Activated naive CD4-positive, alpha-beta T cell (primary cell): Measurements from ENCODE around the gene MUC21.

Experiments used
- DNase-seq, 4 experiments: peaks; one replicate each; lab custom pipeline; 2025; lab: John Stamatoyannopoulos, UW

The MUC21 gene

GRCh38 chr6:30983439-30983838, at the start of gene MUC21:
MUC21 (plus strand) TSS chr6:30983718; CDS start chr6:30983959, 241 bp downstream.
- no peak for DNase-seq

GRCh38 chr6:30935018-30935417, 48.5 kb upstream of the MUC21 start:
- DNase-seq, result no peak

- DNase-seq, result no peak
These were observed 46.3 kb upstream of the MUC21 start for GRCh38 chr6:30937265-30937664.

- no peak for DNase-seq
These were observed 44.8 kb upstream of the MUC21 start for GRCh38 chr6:30938730-30939129.

GRCh38 chr6:30939473-30939872, 44.0 kb upstream of the MUC21 start:
- no peak for DNase-seq

- DNase-seq, result no peak
These were observed 43.0 kb upstream of the MUC21 start, which contains the start of gene MUCL3 for GRCh38 chr6:30940361-30940986. MUCL3 (plus strand) TSS chr6:30940973; CDS start chr6:30941000, 27 bp downstream.

GRCh38 chr6:30942338-30943060, 41.0 kb upstream of the MUC21 start:
- no peak for DNase-seq

GRCh38 chr6:30944051-30944450, 39.5 kb upstream of the MUC21 start:
- DNase-seq, result no peak

GRCh38 chr6:30945281-30945680, 38.2 kb upstream of the MUC21 start:
- DNase-seq, result no peak

- DNase-seq, result no peak
These were observed 36.3 kb upstream of the MUC21 start for GRCh38 chr6:30947231-30947630.

GRCh38 chr6:30948811-30949210, 34.7 kb upstream of the MUC21 start:
- DNase-seq, result no peak

- DNase-seq, result no peak
These were observed 31.5 kb upstream of the MUC21 start for GRCh38 chr6:30951907-30952469.

GRCh38 chr6:30954631-30955366, 28.7 kb upstream of the MUC21 start:
- no peak for DNase-seq

GRCh38 chr6:30955367-30956042, 28.0 kb upstream of the MUC21 start:
- peak; percentile 34 to 68 (median 48) for DNase-seq

- no peak for DNase-seq
These were observed 25.8 kb upstream of the MUC21 start for GRCh38 chr6:30957716-30958115.

- DNase-seq, result no peak
These were observed 22.4 kb upstream of the MUC21 start for GRCh38 chr6:30960907-30961673.

GRCh38 chr6:30962716-30963115, 20.8 kb upstream of the MUC21 start:
- no peak for DNase-seq

GRCh38 chr6:30963641-30964040, 19.9 kb upstream of the MUC21 start:
- DNase-seq, result no peak

GRCh38 chr6:30964075-30964474, 19.4 kb upstream of the MUC21 start:
- DNase-seq, result no peak

GRCh38 chr6:30965140-30965601, 18.3 kb upstream of the MUC21 start:
- DNase-seq, result no peak

- no peak for DNase-seq
These were observed 17.4 kb upstream of the MUC21 start for GRCh38 chr6:30966154-30966553.
